Right lung (tissue), 5 donors: ENCODE results near the gene TMEM245. TPM values are rescaled to one million over a fixed set of nuclear protein-coding genes. Genes with fewer than 3 reads are reported as not detected.

ENCODE experiments used
- DNase-seq, 2 donors: peaks; one replicate each; pipeline ENCODE4 v3.0.0-alpha.2; 2013
- polyA plus RNA-seq, 5 donors: library from polyadenylated mRNA; unstranded; fragments of 120-200 nt; gene quantifications; one replicate each; pipeline versions ENCODE4 v1.2.1 to v1.2.3, GENCODE V29; 2013; ENCODE audit warnings: inconsistent platforms in 1 of 5, low replicate concordance in 1 of 5; ENCODE audit not compliant: insufficient read length in 5 of 5, insufficient read depth in 1 of 5

TMEM245 gene
- polyA plus RNA-seq, 5 donors: 53.6 to 85.4 (median 78.5) TPM

GRCh38 chr9:109028457-109028856 lies 91.3 kb downstream of the TMEM245 start:
- DNase-seq: no peak

- DNase-seq: peak in 1 of 2 donors; percentile 21
These were observed 92.6 kb downstream of the TMEM245 start for GRCh38 chr9:109027176-109027575.

GRCh38 chr9:109026306-109026705 lies 93.4 kb downstream of the TMEM245 start:
- DNase-seq: no peak

- no peak for DNase-seq
These were observed 96.9 kb downstream of the TMEM245 start for GRCh38 chr9:109022873-109023272.

- DNase-seq: no peak
These were observed 98.9 kb downstream of the TMEM245 start for GRCh38 chr9:109020581-109021511.

GRCh38 chr9:109020113-109020512 lies 99.6 kb downstream of the TMEM245 start:
- DNase-seq: no peak

GRCh38 chr9:109019420-109019819 lies 100.3 kb downstream of the TMEM245 start:
- DNase-seq: no peak

- no peak for DNase-seq
These were observed 102.3 kb downstream of the TMEM245 start for GRCh38 chr9:109017493-109017892.

GRCh38 chr9:109017061-109017460 lies 102.7 kb downstream of the TMEM245 start:
- no peak for DNase-seq

GRCh38 chr9:109016132-109016531 lies 103.6 kb downstream of the TMEM245 start:
- DNase-seq: no peak

GRCh38 chr9:109014608-109015280 lies 105.0 kb downstream of the TMEM245 start:
- DNase-seq: no peak

- DNase-seq: peak in 1 of 2 donors; percentile 46
These were observed 105.8 kb downstream of the TMEM245 start for GRCh38 chr9:109013679-109014607.

GRCh38 chr9:109012876-109013678 lies 106.7 kb downstream of the TMEM245 start, which contains the start of gene CTNNAL1:
TSS of gene CTNNAL1 (minus strand) at chr9:109013499. CDS start at chr9:109013442, 57 bp downstream.
- peak; percentile 91 to 92 for DNase-seq

- DNase-seq: peak in 1 of 2 donors; percentile 51
These were observed 107.5 kb downstream of the TMEM245 start for GRCh38 chr9:109012009-109012875.

- DNase-seq: peak in 1 of 2 donors; percentile 25
These were observed 108.5 kb downstream of the TMEM245 start for GRCh38 chr9:109011231-109011671.

GRCh38 chr9:109010746-109011145 lies 109.0 kb downstream of the TMEM245 start:
- DNase-seq: peak in 1 of 2 donors; percentile 30

- DNase-seq: no peak
These were observed 114.1 kb downstream of the TMEM245 start for GRCh38 chr9:109005678-109006077.

- no peak for DNase-seq
These were observed 116.6 kb downstream of the TMEM245 start for GRCh38 chr9:109003116-109003515.

GRCh38 chr9:109002141-109002540 lies 117.6 kb downstream of the TMEM245 start:
- no peak for DNase-seq

GRCh38 chr9:109001275-109001676 lies 118.5 kb downstream of the TMEM245 start:
- DNase-seq: no peak
